ENCODE results near the gene TENT5C. TPM values are rescaled to one million over a fixed set of nuclear protein-coding genes. Genes with fewer than 3 reads are reported as not detected.
A peak's percentile ranks its signal among the peaks of the same experiment; 100 is the strongest.

The TENT5C gene
- total and polyA plus RNA-seq, 2 of the 13 experiments (the other 11 are each of a cell fraction or from before 2014, with no cell fraction given) = 0.02 to 0.38 TPM

DNA sequence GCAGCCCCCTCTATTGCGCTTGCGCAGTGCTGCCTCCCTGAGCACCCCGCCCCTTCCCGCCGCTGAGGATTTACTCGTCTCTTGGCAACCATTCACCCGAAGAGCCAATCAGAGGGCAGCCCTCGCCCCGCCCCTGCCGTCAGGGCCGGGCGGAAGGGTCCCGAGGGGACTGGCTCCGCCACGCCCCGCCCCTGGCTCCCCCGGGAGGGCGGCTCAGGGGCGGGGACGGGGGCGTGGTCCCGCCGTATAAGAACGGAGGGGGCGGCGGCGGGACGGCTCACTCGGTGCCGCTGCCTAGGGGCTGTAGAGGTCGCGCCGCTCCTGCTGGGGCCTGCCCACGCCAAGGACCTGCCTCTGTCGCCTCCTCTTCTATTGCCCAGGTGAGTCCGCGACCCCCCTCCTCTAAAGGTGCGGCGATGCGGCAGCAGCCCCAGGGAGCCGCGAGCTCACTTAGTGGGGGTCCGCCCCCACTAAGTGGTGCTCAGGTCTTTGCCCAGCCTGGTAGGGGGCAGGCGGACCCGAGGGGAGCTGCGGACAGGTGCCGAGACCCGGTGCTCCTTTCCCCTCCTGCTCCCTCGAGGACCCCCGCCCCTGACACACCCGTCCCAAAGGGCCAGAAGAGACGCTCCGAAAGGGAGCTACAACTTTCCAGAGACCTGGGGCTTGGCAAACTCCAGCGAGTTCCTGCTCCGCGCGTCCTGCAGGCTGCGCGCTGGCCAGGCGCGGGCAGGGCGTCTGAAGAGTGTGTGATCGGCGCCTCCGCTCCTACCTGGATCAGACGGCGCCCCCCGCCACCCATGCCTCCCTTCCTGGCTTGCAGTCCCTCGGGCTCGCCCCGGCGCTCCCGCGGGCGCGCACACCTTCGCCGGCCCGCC, at the start of gene TENT5C (continued):
- TF ChIP-seq, protein P1, sequence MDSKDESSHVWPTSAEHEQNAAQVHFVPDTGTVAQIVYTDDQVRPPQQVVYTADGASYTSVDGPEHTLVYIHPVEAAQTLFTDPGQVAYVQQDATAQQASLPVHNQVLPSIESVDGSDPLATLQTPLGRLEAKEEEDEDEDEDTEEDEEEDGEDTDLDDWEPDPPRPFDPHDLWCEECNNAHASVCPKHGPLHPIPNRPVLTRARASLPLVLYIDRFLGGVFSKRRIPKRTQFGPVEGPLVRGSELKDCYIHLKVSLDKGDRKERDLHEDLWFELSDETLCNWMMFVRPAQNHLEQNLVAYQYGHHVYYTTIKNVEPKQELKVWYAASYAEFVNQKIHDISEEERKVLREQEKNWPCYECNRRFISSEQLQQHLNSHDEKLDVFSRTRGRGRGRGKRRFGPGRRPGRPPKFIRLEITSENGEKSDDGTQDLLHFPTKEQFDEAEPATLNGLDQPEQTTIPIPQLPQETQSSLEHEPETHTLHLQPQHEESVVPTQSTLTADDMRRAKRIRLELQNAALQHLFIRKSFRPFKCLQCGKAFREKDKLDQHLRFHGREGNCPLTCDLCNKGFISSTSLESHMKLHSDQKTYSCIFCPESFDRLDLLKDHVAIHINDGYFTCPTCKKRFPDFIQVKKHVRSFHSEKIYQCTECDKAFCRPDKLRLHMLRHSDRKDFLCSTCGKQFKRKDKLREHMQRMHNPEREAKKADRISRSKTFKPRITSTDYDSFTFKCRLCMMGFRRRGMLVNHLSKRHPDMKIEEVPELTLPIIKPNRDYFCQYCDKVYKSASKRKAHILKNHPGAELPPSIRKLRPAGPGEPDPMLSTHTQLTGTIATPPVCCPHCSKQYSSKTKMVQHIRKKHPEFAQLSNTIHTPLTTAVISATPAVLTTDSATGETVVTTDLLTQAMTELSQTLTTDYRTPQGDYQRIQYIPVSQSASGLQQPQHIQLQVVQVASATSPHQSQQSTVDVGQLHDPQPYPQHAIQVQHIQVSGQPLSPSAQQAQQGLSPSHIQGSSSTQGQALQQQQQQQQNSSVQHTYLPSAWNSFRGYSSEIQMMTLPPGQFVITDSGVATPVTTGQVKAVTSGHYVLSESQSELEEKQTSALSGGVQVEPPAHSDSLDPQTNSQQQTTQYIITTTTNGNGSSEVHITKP (CRISPR knock-in tag; IDR thresholded peaks at IDR 0.05; ENCODE audit: low read depth) = peak; percentile 12; the same call in 1 of the 2 replicates
- TF ChIP-seq, protein P2, sequence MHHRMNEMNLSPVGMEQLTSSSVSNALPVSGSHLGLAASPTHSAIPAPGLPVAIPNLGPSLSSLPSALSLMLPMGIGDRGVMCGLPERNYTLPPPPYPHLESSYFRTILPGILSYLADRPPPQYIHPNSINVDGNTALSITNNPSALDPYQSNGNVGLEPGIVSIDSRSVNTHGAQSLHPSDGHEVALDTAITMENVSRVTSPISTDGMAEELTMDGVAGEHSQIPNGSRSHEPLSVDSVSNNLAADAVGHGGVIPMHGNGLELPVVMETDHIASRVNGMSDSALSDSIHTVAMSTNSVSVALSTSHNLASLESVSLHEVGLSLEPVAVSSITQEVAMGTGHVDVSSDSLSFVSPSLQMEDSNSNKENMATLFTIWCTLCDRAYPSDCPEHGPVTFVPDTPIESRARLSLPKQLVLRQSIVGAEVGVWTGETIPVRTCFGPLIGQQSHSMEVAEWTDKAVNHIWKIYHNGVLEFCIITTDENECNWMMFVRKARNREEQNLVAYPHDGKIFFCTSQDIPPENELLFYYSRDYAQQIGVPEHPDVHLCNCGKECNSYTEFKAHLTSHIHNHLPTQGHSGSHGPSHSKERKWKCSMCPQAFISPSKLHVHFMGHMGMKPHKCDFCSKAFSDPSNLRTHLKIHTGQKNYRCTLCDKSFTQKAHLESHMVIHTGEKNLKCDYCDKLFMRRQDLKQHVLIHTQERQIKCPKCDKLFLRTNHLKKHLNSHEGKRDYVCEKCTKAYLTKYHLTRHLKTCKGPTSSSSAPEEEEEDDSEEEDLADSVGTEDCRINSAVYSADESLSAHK (CRISPR knock-in tag; IDR thresholded peaks at IDR 0.05; ENCODE audit: borderline replicate concordance) = no peak
- TF ChIP-seq ZNF556 (CRISPR knock-in tag; IDR thresholded peaks at IDR 0.05; ENCODE audit: borderline replicate concordance) (0 out of 2 replicates have a peak, but pooled peaks have one; percentile 16), ZNF790 (CRISPR knock-in tag; IDR thresholded peaks at IDR 0.05; ENCODE audit: borderline replicate concordance) (0 out of 2 replicates have a peak, but pooled peaks have one; percentile 30), NFYB (CRISPR knock-in tag; IDR thresholded peaks at IDR 0.05) (peak; percentile 75), RBM22 (optimal IDR thresholded peaks at IDR 0.05; ENCODE audit: low read length) (no peak), SRSF1 (optimal IDR thresholded peaks at IDR 0.05; ENCODE audit: low read depth, low read length) (no peak), AKAP8 (CRISPR knock-in tag; IDR thresholded peaks at IDR 0.05) (peak; percentile 25; the same call in 1 of the 2 replicates), NFATC3 (CRISPR knock-in tag; IDR thresholded peaks at IDR 0.05) (no peak), ZNF672 (CRISPR knock-in tag; IDR thresholded peaks at IDR 0.05) (no peak), TAF1 (CRISPR knock-in tag; IDR thresholded peaks at IDR 0.05) (peak; percentile 83), SOX6 (IDR thresholded peaks at IDR 0.05) (no peak), SOX6 (CRISPR knock-in tag; IDR thresholded peaks at IDR 0.05) (peak; percentile 54), ZNF703 (CRISPR knock-in tag; IDR thresholded peaks at IDR 0.05; ENCODE audit: borderline replicate concordance) (peak; percentile 33; the same call in 1 of the 2 replicates), DNMT3B (CRISPR knock-in tag; conservative IDR thresholded peaks at IDR 0.05) (no peak), ZSCAN31 (CRISPR knock-in tag; IDR thresholded peaks at IDR 0.05; ENCODE audit: low read depth) (no peak), ZSCAN9 (CRISPR knock-in tag; IDR thresholded peaks at IDR 0.05; ENCODE audit: borderline replicate concordance) (no peak), FOXJ3 (CRISPR knock-in tag; IDR thresholded peaks at IDR 0.05; ENCODE audit: borderline replicate concordance) (no peak), ZNF34 (CRISPR knock-in tag; IDR thresholded peaks at IDR 0.05; ENCODE audit: borderline replicate concordance) (no peak), ZNF792 (CRISPR knock-in tag; IDR thresholded peaks at IDR 0.05) (no peak), SP5 (CRISPR knock-in tag; IDR thresholded peaks at IDR 0.05; ENCODE audit: borderline replicate concordance, low read depth) (peak; percentile 77), ZNF331 (CRISPR knock-in tag; IDR thresholded peaks at IDR 0.05) (no peak)
- TF ChIP-seq, protein P3, sequence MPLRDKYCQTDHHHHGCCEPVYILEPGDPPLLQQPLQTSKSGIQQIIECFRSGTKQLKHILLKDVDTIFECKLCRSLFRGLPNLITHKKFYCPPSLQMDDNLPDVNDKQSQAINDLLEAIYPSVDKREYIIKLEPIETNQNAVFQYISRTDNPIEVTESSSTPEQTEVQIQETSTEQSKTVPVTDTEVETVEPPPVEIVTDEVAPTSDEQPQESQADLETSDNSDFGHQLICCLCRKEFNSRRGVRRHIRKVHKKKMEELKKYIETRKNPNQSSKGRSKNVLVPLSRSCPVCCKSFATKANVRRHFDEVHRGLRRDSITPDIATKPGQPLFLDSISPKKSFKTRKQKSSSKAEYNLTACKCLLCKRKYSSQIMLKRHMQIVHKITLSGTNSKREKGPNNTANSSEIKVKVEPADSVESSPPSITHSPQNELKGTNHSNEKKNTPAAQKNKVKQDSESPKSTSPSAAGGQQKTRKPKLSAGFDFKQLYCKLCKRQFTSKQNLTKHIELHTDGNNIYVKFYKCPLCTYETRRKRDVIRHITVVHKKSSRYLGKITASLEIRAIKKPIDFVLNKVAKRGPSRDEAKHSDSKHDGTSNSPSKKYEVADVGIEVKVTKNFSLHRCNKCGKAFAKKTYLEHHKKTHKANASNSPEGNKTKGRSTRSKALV (CRISPR knock-in tag; IDR thresholded peaks at IDR 0.05) = peak; percentile 90

All from HepG2 (cell line).